GM21717 (cell line): ENCODE measurements around the gene ARFRP1.

Source experiments
- ATAC-seq: cut with Tn5 transposase; IDR thresholded peaks from one replicate; pipeline ENCODE4 v1.9.1; 2021; ENCODE audit warnings: mild to moderate bottlenecking, moderate library complexity; ENCODE audit not compliant: unreplicated experiment

Gene ARFRP1, protein sequence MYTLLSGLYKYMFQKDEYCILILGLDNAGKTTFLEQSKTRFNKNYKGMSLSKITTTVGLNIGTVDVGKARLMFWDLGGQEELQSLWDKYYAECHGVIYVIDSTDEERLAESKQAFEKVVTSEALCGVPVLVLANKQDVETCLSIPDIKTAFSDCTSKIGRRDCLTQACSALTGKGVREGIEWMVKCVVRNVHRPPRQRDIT

GRCh38 chr20:63707558-63708300, at the start of gene ARFRP1, which contains the start of gene ZGPAT:
Gene ARFRP1, minus strand, starts transcription at chr20:63707976. Its CDS starts 885 bp downstream, at chr20:63707091.
Gene ZGPAT, plus strand, starts transcription at chr20:63708039. Its CDS starts 542 bp downstream, at chr20:63708581.
- ATAC-seq, result peak; percentile 47

- no peak for ATAC-seq
These were observed 48.8 kb upstream of the ARFRP1 start for GRCh38 chr20:63756648-63756991.

- ATAC-seq, result no peak
These were observed 48.3 kb upstream of the ARFRP1 start for GRCh38 chr20:63755933-63756647.

GRCh38 chr20:63754008-63754407, 46.2 kb upstream of the ARFRP1 start:
- ATAC-seq, result no peak

- no peak for ATAC-seq
These were observed 45.6 kb upstream of the ARFRP1 start for GRCh38 chr20:63753381-63753780.

GRCh38 chr20:63752411-63753101, 44.8 kb upstream of the ARFRP1 start:
- ATAC-seq, result no peak

GRCh38 chr20:63751471-63752271, 43.9 kb upstream of the ARFRP1 start:
- ATAC-seq, result no peak

- no peak for ATAC-seq
These were observed 43.2 kb upstream of the ARFRP1 start for GRCh38 chr20:63750807-63751470.

GRCh38 chr20:63749597-63750508, 42.1 kb upstream of the ARFRP1 start:
- ATAC-seq, result no peak

- ATAC-seq, result no peak
These were observed 41.1 kb upstream of the ARFRP1 start for GRCh38 chr20:63748934-63749270.

DNA sequence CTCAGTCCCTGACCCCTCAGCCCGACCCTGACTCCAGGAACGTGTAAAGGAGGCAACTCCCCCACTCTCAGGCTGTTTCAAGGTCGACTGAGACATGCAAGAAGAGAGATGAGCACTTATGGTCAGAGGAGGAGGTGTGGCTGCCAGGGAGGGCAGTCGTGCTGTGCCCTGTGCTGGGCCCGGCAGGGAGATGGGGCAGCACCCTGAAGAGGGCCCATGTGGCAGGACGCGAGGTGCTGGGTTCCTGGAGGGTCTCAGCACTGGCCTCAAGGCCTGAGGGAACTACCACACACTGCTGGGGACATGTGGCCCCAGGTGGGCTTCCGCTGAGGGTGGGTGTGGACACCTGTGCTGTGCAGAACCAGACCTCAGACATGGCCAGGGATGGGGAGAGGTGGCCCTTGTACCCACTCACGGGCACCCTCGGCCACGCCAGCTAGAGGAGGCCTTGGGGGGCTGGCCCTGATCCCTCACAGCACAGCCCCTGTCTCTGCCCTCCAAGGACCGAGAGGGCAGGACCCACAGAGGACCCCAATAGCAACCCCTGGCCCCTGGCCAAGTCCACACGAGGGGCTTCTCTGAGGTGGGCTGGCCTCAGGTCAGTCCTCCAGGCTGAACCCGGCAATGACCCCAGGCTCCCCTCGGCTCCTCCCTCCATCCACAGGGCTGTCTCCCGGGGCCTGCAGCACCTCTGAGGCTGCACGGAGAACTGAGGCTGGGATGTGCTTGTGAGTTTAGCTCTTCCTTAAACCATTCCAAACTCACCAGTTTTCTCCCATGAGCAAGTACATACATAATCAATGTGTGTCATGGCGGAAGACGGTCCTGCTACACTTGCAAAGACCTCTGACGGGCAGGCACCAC, 40.5 kb upstream of the ARFRP1 start:
- no peak for ATAC-seq

- no peak for ATAC-seq
These were observed 39.9 kb upstream of the ARFRP1 start for GRCh38 chr20:63747622-63748069.

DNA sequence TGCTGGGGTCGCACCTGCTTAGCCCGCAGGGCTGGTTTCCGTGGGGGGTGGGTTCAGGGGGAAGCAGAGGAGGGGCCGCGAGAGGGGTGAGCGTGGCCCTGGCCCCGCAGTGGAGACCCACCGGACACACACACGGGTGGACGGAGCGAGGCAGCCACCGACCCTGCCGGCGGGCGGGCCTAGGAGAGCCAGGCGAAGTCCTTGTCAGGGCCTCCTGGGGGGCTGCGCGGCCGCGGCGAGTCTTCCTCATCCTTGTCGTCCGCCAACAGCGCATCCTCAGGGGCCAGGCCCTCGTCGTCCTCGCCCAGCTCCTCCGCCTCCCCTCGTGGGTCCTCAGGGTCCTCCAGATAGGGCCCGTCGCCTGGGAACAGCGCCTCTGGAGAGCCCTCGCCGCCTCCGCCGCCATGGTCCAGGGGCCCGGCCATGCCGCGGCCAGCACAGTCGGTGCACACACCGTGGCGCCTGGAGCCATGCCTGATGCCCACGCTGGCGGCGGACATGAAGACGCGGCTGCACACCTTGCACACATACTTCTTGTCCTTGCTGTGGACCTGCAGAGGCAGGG, 39.1 kb upstream of the ARFRP1 start:
- no peak for ATAC-seq

DNA sequence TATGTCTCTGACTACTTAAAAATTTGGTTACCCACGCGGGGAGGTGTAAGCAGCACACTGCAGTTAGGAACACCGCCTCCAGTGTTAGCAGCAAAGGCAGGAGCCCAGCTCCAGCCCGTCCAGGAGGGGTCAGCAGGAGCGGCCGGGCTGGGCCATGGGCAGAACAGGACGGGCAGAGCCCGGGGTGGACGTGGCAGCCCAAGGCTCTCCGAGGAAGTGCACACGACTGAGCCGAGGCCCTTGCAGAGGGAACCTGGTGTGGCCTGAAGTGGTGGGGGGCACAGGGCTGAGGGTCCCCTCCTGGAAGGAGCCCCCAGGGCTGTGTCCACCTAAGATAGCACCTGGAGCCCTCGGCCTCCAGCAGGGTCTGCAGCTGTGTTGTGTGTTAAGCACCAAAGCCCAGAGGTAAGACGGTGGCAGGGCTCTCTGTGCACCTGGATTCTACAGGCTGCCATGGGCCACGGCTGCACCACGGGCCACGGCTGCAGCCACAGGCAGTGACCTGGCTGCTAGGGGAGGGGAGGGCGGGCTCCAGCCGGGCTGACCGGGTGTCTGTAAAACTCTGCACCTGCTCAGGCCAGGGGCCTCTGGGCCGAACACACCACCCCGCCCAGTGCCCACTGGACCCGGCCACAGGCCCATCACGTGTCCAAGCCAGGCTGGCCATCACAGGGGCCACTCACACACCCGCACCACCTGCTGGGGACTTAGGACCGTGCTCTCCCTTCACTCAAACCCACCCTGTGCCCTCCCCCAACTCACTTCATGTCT, 38.4 kb upstream of the ARFRP1 start:
- ATAC-seq, result no peak

- ATAC-seq, result no peak
These were observed 37.6 kb upstream of the ARFRP1 start for GRCh38 chr20:63745424-63745805.

GRCh38 chr20:63744574-63745423, 37.0 kb upstream of the ARFRP1 start:
- ATAC-seq, result no peak
